OCI-LY3 (cell line): Measurements from ENCODE around the gene SPATA12.

Source experiments
- EZH2phosphoT487 ChIP-seq: fragments of 200-600 bp; shearing (Covaris generic); IDR thresholded peaks from 2 replicates; pipeline ENCODE4 v1.6.1; 2018; ENCODE audit warnings: antibody characterized with exemption, mixed run types, low read depth
- TF ChIP-seq, protein P1 (sequence below): fragments of 200-600, 300-600 bp; sonication (generic); IDR thresholded peaks from 2 replicates; pipeline ENCODE4 v1.5.1; 2014; ENCODE audit warnings: antibody characterized with exemption, low read length, low read depth

DNA sequence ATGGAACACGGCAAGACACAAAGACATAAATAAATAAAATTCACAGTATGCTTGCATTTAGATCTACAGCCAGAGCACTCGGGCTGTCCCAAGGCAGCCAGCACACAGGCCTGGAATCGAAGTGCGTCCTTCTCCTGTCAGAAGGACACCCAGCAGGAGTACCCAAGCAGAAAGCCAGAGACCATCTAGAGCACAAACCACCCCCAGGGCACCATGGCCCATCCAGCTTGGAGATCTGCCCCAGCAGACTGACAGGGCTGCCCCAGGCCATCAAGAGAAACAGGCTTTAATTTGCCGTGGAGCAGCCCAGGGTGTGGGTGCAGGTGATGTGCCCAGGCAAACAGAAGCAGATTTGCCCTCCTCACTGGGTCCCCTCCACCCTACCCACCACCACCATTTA, 7.8 kb upstream of the SPATA12 start:
- TF ChIP-seq, protein P1, sequence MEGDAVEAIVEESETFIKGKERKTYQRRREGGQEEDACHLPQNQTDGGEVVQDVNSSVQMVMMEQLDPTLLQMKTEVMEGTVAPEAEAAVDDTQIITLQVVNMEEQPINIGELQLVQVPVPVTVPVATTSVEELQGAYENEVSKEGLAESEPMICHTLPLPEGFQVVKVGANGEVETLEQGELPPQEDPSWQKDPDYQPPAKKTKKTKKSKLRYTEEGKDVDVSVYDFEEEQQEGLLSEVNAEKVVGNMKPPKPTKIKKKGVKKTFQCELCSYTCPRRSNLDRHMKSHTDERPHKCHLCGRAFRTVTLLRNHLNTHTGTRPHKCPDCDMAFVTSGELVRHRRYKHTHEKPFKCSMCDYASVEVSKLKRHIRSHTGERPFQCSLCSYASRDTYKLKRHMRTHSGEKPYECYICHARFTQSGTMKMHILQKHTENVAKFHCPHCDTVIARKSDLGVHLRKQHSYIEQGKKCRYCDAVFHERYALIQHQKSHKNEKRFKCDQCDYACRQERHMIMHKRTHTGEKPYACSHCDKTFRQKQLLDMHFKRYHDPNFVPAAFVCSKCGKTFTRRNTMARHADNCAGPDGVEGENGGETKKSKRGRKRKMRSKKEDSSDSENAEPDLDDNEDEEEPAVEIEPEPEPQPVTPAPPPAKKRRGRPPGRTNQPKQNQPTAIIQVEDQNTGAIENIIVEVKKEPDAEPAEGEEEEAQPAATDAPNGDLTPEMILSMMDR, result no peak
- TF ChIP-seq EZH2phosphoT487, result no peak
